Measurements from ENCODE around the gene KCNG3. TPM values are rescaled to one million over a fixed set of nuclear protein-coding genes. Genes with fewer than 3 reads are reported as not detected.

The KCNG3 gene, protein sequence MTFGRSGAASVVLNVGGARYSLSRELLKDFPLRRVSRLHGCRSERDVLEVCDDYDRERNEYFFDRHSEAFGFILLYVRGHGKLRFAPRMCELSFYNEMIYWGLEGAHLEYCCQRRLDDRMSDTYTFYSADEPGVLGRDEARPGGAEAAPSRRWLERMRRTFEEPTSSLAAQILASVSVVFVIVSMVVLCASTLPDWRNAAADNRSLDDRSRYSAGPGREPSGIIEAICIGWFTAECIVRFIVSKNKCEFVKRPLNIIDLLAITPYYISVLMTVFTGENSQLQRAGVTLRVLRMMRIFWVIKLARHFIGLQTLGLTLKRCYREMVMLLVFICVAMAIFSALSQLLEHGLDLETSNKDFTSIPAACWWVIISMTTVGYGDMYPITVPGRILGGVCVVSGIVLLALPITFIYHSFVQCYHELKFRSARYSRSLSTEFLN
- polyA plus RNA-seq (ENCODE audit: insufficient read depth in 1 of 5, insufficient read length in 5 of 5, low replicate concordance in 1 of 5): under 1 TPM; 0.06 to 0.18 (median 0.10) TPM
- long read RNA-seq, donor 1: 0 reads
- long read RNA-seq, donor 2: 0 reads
- long read RNA-seq, donor 3: 0 reads
- long read RNA-seq, donor 4: 0 reads
- long read RNA-seq, donor 5: 0 reads
- long read RNA-seq, donor 6: 0 reads
- long read RNA-seq, donor 7: 0 reads
- long read RNA-seq, donor 8: 0 reads

DNA sequence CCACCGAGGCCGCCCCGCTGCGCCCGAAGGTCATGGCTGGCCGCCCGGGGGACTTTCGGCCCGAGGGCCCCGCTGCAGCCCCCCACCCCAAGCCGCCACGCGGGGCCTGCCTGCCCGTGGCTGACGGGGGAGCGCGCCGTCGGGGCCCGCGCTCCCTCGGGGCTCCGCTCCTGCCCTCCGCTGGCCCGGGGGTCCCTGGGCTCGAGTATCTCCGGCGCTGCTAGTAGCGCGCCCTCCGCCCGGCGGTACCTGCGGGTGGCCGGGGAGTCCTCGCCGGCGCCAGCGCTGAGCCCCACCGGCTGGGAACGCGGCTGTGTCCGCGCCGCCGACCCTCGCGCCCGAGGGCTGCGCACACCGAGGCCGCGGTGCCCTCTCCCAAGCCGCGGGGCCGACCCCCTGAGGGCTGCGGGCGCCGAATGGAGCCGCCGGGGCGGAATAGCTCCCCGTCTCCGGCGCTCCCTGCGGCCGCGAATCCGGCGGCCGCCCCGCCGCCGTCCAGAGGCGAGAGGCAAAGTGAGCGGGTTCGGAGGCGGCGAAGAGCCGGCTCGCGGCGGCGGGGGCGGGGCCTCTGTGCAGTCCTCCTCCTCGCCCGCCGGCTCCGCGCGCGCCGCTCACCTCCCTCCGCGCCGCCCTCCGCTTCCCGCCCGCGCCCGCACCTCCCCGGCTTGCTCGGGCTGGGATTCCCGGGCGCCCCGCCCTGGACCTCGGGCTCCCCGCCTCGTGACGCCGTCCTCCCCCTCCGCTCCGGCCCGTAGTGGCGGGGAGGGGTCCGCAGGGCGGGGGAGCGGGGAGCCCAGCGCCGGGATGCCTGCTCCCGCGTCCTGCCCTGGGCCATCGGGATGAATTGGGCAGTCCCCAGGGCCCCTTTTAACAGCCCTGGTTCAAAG lies at the start of gene KCNG3:
TSS of gene KCNG3 (minus strand) at position 515 of the 887 bp plus-strand sequence. CDS start at position 34, 481 bp downstream.
- peak; percentile 34 to 49 for DNase-seq

DNA sequence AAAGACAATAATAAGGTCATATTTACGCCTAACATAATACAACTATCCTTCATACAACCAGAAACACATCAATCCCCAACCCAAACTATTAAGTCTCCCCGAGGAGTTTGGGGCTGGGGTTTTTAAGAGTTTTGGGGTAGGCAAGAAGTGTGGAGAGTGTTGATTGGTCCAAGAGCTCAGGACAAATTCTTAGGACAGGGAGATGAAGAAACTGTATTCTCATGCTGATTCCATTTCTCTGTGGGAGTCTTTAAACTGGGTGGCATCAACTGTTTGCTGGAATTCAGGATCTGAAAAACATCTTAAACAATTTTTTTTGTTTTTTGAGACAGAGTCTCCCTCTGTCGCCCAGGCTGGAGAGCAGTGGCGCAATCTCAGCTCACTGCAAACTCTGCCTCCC lies 49.1 kb upstream of the KCNG3 start:
- DNase-seq: no peak

DNA sequence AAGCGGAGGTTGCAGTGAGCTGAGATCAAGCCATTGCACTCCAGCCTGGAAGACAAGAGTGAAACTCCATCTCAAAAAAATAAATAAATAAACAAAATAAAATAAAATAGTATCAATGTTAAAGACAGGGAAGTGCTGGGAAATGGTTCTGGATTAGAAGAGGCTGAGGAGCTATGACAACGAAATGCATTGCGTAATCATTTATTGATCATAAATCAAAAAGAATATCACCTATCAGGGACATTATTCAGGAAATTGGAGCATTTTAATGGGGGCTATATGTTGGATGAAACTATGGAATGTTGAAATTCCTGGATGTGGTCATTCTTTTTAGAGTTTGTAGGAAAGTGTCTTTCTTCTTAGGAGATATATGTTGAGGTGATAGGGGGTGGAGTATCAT lies 43.7 kb upstream of the KCNG3 start:
- DNase-seq: no peak

DNA sequence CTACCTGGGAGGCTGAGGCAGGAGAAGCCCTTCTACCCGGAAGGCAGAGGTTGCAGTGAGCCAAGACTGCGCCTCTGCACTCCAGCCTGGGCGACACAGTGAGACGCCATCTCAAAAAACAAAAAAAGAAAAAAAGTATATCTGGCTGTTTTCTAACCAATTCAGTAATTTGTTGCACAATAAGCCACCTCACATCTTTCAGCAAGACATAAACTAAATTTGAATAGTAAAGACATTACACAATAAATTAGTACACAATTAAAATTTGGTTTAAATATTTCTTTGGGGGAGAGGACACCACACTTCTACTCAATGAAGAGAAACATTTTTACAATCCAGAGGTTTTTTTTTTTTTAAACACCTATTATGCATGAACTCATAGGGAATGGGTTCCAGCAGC lies 38.6 kb upstream of the KCNG3 start:
- no peak for DNase-seq

DNA sequence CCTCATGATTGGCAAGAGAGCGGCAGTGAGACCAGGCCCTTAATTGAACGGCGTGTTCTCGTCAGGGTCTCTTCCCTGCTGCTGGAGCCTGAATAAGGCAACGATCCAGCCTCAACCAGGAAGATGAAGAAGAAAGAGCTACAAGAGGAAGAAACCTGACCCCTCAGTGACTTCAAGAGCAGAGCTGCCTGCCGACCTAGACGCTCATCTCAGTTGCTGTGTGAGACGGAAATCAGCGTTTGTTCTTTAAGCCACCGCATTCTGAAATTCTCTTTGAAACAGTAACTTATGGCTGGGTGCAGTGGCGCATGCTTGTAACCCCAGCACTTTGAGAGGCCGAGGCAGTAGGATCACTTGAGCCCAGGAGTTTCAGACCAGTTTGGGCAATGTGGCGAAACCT lies 29.6 kb upstream of the KCNG3 start:
- DNase-seq: no peak

DNA sequence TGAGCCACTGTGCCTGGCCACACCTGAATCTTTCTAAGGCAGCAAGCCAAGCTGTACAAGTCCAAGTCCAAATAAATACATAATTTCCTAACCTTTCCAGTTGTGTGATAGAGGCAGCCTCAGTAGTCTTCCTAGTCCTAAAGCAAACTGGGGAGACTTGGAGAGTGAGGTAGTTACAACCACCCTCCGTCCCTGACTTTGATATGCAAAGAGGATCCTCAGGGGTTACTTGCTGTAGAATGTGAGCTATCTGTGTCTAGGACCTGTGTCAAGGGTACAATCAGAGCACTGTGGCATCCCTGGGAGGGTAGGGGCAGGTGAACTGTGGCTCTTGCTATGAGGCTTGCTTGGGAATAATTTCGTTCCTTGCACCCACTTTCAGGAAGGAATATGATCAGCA lies 28.3 kb upstream of the KCNG3 start:
- DNase-seq: no peak

DNA sequence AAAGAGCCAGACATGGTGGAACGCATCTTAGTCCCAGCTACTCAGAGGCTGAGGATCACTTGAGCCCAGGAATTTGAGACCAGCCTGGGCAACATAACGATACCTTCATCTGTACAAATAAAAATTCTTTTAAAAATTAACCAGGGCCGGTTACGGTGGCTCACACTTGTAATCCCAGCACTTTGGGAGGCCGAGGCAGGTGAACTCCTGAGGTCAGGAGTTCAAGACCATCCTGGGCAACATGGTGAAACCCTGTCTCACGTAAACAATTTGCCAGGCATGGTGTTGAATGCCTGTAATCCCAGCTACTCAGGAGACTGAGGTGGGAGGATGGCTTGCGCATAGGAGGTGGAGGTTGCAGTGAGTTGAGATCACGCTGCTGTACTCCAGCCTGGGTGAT lies 25.8 kb upstream of the KCNG3 start:
- no peak for DNase-seq

DNA sequence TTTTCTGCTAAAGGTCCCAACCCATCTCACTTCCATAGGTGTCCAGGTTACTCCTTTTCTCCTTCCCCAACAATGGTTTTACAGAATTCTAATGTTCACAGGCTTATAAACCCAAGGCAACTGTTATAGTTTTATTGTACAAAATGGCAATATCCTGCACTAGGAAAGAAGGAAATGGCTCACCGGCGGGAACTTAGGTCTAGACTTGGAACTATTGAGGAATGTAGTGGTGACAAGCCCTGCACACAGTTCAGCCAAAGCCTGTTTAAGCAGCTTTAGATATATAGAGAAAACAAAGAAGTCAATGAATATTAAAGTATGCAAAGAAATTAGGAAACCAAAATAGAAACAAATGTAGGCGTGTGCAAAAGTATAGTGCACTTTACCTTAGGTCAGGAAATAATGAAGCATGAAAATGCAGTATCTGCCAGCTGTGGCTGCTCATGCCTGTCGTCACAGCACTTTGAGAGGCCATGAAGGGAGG lies 22.7 kb upstream of the KCNG3 start:
- DNase-seq: no peak

DNA sequence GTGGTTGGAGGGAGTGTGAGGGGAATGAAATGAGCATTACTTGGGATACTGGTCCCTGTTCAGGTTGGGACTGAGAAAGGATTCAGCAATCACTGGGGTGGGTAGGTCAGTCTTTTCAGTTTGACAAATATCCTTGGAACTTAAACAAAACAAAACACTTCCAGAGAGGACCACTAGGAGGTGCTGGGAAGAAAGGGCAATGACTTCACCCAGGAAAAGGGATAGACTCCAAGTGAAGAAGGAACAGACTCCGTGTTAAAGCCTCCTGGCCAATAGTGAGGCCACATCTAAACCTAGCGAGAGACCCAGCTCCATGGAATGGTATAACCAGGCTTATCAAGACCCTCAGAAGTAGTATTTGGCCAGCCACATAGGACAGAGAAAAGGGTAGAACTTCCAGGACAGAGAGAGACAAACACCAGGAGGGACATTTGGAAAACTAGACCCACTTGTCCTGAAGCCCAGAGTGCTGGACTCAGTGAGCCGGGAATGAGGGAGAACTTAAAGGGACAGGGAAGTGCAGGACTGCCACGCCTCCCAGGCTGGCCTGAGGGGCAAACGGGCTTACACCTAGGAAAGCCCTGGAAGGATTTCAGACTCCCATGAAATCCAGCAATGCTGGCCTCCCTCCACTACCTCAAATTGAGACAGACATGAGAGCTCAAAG lies 19.6 kb upstream of the KCNG3 start:
- no peak for DNase-seq

DNA sequence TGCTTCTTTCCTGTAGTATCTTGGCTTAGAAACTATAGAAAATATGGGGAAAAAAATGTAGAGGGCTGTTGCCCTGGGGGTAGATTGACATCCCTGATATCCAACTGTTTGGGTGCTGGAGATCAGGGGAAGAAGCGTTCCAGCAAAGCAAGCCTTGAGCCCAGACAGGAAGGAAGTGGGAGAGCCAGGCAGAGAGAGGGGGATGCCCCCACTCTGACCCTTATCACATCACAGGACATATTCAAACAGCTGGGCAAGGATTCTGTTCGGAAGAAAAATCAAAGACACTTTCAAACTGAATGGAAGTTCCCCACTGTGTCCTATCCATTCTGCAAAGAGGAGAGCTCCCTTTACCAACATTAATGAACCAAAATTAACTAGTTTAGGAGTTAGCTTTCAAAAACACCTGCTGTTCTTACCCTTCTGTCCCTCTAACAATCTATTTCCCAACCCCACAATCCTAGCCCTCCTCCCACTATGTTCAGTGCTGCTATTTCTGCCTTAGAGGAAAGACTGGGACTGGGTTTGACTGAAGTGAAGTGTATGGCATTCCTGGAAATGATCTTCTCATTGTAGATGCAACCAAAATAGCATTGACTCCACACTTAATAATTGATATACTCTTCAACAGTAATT lies 16.9 kb upstream of the KCNG3 start:
- DNase-seq: peak in 1 of 2 donors; percentile 10

DNA sequence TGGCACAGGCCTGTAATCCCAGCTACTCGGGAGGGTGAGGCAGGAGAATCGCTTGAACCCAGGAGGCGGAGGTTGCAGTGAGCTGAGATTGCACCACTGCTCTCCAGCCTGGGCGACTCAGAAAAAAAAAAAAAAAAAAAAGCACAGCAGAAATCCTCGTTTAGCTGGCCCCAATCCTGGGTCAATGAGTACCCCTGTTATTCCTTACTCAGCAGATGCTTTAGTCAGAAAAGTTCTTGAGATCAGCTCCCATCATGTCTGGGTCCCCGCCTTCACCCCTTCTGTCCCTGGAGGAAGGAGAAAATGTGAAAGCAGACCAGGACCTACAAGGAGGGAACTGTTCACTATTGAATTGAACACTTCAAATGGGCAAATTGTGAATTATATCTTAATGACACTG lies 16.4 kb upstream of the KCNG3 start:
- no peak for DNase-seq

DNA sequence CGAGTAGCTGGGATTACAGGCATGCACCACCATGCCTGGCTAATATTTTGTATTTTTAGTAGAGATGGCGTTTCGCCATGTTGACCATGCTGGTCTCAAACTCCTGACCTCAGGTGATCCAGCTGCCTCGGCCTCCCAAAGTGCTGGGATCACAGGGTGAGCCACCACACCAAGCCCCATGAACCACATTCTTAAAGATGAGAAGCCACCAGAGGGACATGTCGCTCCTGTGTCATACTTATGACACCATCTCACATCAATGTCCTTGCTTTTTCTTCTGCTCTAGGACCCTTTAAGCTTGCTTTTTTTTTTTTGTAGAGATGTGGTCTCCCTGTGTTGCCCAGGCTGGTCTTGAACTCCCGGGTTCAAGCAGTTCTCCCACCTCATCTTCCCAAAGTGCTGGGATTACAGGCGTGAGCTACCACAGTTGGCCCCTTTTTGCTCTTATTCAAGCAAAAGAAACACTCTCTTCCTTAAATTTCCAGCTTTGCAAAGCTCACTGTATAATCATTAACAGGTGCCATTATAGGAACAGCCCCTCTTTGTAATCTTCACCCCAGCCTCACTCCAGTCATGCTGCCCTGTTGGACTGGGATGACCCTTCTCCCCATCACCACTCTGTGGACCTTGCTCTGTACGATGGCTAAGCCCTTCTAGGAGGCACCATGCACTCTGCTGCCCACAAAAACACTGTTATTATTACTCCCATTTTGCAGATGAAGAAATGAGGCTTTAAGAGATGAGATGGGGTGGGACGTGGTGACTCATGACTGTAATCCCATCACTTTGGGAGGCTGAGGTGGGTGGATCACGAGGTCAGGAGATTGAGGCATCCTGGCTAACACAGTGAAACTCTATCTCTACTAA lies 10.8 kb upstream of the KCNG3 start:
- no peak for DNase-seq

DNA sequence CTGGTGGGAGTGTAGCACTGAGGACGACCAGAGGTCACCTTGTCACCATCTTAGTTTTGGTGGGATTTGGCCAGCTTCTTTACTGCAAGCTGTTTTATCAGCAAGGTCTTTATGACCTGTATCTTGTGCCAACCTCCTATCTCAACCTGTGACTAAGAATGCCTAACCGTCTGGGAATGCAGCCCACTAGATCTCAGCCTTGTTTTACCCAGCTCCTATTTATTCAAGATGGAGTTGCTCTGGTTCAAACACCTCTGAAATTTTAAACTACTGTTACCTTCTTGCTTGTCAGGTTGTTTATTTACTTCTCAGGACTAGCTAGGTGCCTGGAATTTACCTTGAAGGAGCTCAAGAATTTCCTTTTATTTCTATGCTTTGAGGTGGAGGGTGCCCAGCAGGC lies 9.5 kb upstream of the KCNG3 start:
- DNase-seq: no peak

DNA sequence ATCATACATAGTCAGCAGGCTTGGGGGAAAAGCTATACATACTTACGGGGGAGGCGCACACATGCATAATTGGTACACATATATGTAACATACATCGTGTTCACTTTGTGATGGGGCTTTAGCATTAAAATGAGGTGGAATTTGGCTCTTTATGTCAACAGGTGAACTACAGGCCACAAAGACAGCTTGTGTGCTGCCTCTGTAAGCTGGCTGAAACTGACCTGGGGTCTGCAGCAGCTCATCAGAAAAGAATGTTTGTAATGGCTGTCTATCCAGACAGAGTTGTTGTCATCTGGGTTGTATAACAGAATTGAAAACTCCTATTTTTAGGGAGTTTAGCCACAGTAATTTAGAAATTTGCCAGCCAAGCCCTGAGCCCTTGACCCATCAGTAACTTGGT lies 4.7 kb upstream of the KCNG3 start:
- DNase-seq: no peak

DNA sequence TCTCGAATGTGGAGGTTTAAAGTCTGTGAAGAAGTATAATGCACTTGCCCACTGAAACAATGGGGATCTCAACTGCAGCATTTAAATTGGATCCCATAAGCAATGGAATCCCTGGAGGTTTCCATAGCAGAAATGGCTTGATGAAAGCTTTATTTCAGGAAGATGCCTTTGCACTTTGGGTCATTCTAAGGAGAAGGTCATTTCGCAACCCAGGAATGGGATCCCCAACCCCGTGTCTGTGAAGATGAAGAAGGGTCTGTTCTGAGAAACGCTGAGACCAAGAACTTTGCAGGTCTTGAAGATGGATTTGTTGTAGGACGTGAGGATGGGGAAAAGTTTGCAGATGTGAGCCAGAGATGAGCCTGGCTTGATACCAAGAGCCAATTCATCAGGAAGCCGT lies 1.8 kb upstream of the KCNG3 start:
- DNase-seq: no peak

DNA sequence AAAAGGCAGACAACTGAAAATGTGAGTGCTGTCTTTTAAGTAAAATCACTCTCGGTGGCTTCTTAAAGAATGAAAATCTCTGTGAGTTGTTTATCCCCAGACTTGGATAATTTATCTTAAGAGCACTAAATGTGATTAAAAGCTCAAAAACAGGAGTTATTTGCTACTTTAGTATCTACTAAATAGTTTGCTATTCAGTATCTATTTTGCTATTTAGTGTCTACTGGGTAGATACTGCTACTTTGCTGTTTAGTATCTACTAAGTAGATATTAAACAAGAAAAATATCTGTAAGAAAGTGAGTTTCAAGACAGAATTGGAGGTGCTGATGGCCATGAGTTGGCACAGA lies 1.4 kb upstream of the KCNG3 start:
- DNase-seq: no peak

DNA sequence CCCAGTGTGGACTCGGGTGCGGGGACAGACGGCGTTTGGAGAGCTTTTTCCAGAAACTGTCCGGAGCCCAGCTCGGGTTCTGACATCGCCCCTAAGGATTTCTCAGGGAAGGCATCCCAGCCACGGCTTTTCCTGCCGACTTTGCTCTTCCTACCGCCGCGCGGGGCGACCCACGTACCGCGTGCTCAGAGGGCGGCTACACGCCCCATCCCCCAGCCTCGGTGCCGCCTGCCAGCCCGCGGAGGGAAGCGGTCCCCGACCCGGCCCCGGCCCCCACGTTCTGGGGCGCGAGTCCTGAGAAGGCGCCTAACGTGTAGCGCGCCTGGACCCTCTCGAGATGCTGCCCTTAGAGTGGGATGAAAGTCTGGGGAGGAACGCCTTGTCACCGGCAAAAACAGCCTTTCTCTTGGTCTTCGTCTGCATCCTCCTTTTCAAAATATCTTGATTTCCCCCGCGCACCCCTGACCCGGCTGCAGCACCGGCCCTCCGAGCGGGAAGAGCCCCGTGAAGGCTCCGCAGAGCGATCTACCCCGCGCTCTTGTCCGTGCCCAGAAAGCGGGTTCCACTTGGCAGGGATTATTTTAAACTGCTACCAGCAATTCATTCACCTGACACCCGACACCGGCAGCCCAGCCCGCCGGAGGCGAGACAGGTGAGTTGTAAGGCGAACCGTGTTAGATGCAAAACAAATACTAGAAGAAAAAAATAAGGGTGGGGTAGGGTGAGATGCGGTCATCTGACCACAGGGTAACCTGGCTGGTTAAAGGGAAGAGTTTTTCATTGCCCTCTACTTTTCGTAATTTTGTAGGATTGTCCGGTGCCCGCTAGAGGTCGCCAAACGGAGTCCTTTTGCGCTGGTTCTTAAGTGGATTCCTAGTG lies 812 bp upstream of the KCNG3 start:
- peak; percentile 70 to 76 for DNase-seq

DNA sequence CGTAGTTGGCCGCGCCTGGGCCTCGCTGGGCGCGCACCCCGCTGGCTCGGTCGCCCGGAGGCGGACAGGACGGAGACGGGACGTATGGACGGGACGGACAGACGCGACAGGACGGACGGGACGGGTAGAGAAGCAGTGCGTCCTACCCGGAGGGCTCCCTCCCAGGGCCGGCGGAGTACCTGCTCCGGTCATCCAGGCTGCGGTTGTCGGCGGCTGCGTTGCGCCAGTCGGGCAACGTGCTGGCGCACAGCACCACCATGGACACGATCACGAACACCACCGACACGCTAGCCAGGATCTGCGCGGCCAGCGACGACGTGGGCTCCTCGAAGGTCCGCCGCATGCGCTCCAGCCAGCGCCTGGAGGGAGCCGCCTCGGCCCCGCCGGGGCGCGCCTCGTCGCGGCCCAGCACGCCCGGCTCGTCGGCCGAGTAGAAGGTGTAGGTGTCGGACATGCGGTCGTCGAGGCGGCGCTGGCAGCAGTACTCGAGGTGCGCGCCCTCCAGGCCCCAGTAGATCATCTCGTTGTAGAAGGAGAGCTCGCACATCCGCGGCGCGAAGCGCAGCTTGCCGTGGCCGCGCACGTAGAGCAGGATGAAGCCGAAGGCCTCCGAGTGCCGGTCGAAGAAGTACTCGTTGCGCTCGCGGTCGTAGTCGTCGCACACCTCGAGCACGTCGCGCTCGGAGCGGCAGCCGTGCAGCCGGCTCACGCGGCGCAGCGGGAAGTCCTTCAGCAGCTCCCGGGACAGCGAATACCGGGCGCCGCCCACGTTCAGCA lies 903 bp downstream of the KCNG3 start:
- DNase-seq: peak; percentile 23 to 25
